GM12878 (cell line): ENCODE measurements around the gene AKT3. TPM values are rescaled to one million over a fixed set of nuclear protein-coding genes. Genes with fewer than 3 reads are reported as not detected.

ENCODE experiments used
- ATAC-seq: fragments of 200-7000 bp; cut with Tn5 transposase; 3 replicates; pipeline ENCODE4 v1.9.1; 2020; ENCODE audit warnings: mild to moderate bottlenecking, moderate library complexity
- BruUV-seq: library from RNA; stranded (reverse); fragments of 400-500 nt; replicated peaks from 2 replicates; lab custom pipeline; 2021; lab: Mats Ljungman, UMichigan
- CTCF ChIA-PET: fragments of 300-600 bp; sonication (Branson Sonifier 250); formaldehyde crosslinking; extraction: SDS; loops from one replicate; lab custom pipeline; 2021; ENCODE audit warnings: inconsistent platforms; lab: Yijun Ruan, JAX
- POLR2A ChIA-PET: fragments of 350-600 bp; formaldehyde crosslinking; extraction: SDS; loops from one replicate; lab custom pipeline; 2021; ENCODE audit warnings: inconsistent platforms; lab: Charles Lee
- RAD21 ChIA-PET: fragments of 300-600 bp; sonication (Branson Sonifier 250); formaldehyde crosslinking; loops from one replicate; lab custom pipeline; 2023; ENCODE audit warnings: antibody characterized with exemption; ENCODE audit not compliant: unreplicated experiment; lab: Charles Lee
- SMC1A ChIA-PET: fragments of 300-600 bp; sonication (Branson Sonifier 250); formaldehyde crosslinking; loops from one replicate; lab custom pipeline; 2023; ENCODE audit not compliant: unreplicated experiment, uncharacterized antibody; lab: Charles Lee
- DNase-seq: peaks from one replicate; pipeline ENCODE4 v3.0.0-alpha.2; 2011; ENCODE audit warnings: low read depth, low spot score
- FAIRE-seq: peaks from 3 replicates; lab custom pipeline; 2011; peaks lifted over from hg19 to GRCh38; lab: Jason Lieb, UNC
- H2AFZ ChIP-seq: 2 replicates; pipeline ENCODE4 v1.6.0; 2011; ENCODE audit warnings: low read depth, low read length, control low read depth; ENCODE audit not compliant: control insufficient read depth
- H3K27ac ChIP-seq: 2 replicates; pipeline ENCODE4 v1.5.1; 2011; ENCODE audit warnings: control low read depth; ENCODE audit not compliant: control insufficient read depth, insufficient read depth
- H3K27me3 ChIP-seq, 2 experiments: replicated peaks in 1 of 2; 2 replicates each; pipeline versions ENCODE4 v1.6.0 to v1.6.1; 2011; ENCODE audit warnings: low read length in 1 of 2; ENCODE audit not compliant: control insufficient read depth in 2 of 2, insufficient read depth in 2 of 2
- H3K36me3 ChIP-seq, 2 experiments: 2 replicates each; pipeline ENCODE4 v1.5.1; 2011; ENCODE audit warnings: low read length in 1 of 2; ENCODE audit not compliant: control insufficient read depth in 2 of 2, insufficient read depth in 2 of 2
- H3K4me1 ChIP-seq: 2 replicates; pipeline ENCODE4 v1.6.1; 2011; ENCODE audit warnings: mild to moderate bottlenecking, low read length, moderate library complexity, mixed read lengths; ENCODE audit not compliant: control insufficient read depth, insufficient read depth
- H3K4me2 ChIP-seq: 2 replicates; pipeline ENCODE4 v1.6.0; 2011; ENCODE audit warnings: control low read depth; ENCODE audit not compliant: control insufficient read depth, insufficient read depth
- H3K4me3 ChIP-seq: fragments of 200-600 bp; sonication (generic); 2 replicates; pipeline ENCODE4 v1.5.1; 2016
- H3K79me2 ChIP-seq: 2 replicates; pipeline ENCODE4 v1.6.0; 2011; ENCODE audit warnings: low read length; ENCODE audit not compliant: control insufficient read depth, insufficient read depth
- H3K9ac ChIP-seq: 2 replicates; pipeline ENCODE4 v1.8.0; 2011; ENCODE audit warnings: low read length, control low read depth, mixed read lengths; ENCODE audit not compliant: control insufficient read depth, insufficient read depth
- H3K9me3 ChIP-seq: replicated peaks from 3 replicates; pipeline ENCODE4 v1.5.1; 2011; ENCODE audit warnings: mild to moderate bottlenecking, low read length; ENCODE audit not compliant: control insufficient read depth, insufficient read depth
- H4K20me1 ChIP-seq: 2 replicates; pipeline ENCODE4 v1.6.0; 2011; ENCODE audit not compliant: control insufficient read depth, insufficient read depth
- BCL11A ChIP-seq: IDR thresholded peaks from 2 replicates; pipeline ENCODE4 v1.6.1; 2011; ENCODE audit warnings: low read depth, low read length
- GABPA ChIP-seq: IDR thresholded peaks from 2 replicates; pipeline ENCODE4 v1.6.1; 2014; ENCODE audit warnings: antibody characterized with exemption, low read depth, mild to moderate bottlenecking, inconsistent platforms
- SRF ChIP-seq, 2 experiments: IDR thresholded peaks; 2 replicates each; pipeline ENCODE4 v1.6.1; 2011; ENCODE audit warnings: low read depth in 2 of 2, low read length in 2 of 2, mild to moderate bottlenecking in 1 of 2, moderate library complexity in 1 of 2
- TAF1 ChIP-seq: IDR thresholded peaks from 2 replicates; pipeline ENCODE4 v1.6.1; 2011; ENCODE audit warnings: mild to moderate bottlenecking, low read depth, low read length, borderline replicate concordance
- WRNIP1 ChIP-seq: IDR thresholded peaks from 2 replicates; pipeline ENCODE4 v1.6.1; 2011; ENCODE audit warnings: low read depth, low read length, improper control_type of control experiment, borderline replicate concordance
- YY1 ChIP-seq: IDR thresholded peaks from 2 replicates; pipeline ENCODE4 v1.6.1; 2011; ENCODE audit warnings: low read depth, mild to moderate bottlenecking, low read length
- ZZZ3 ChIP-seq: IDR thresholded peaks from 2 replicates; pipeline ENCODE4 v1.6.1; 2011; ENCODE audit warnings: low read depth; ENCODE audit not compliant: control insufficient read depth, insufficient read length
- in situ Hi-C: fragments of 300-500 bp; cut with MboI; formaldehyde crosslinking; loops from 9 replicates; pipeline ENCODE4 v1.14.3; 2018; ENCODE audit warnings: mixed read lengths
- intact Hi-C: fragments of 100-400 bp; cut with micrococcal nuclease; formaldehyde crosslinking; loops from one replicate; pipeline ENCODE4 v1.14.2; 2022; ENCODE audit not compliant: unreplicated experiment
- polyA plus RNA-seq, 11 experiments: library from polyadenylated mRNA; depleted of rRNA in 4 of 11; unstranded in 6 of 11; stranded (reverse) in 5 of 11; fragments of >200 nt; fragmentation: Nextera tagmentation in 4 of 11; fragmentation: Illumina TruSeq in 1 of 11; extraction: Ambion mirVana in 4 of 11; extraction: Trizol in 1 of 11; gene quantifications; 1 replicate in 1 of 11; 2 replicates in 10 of 11; pipeline versions ENCODE4 v1.2.1 to v1.2.3, GENCODE V29; 2011 to 2016; ENCODE audit warnings: inconsistent platforms in 2 of 11, missing spikeins in 2 of 11, low read depth in 1 of 11
- total RNA-seq, 4 experiments: library from RNA; depleted of rRNA in 3 of 4; stranded (reverse); fragments of >200 nt in 3 of 4; fragmentation: Illumina TruSeq in 1 of 4; extraction: Trizol in 1 of 4; gene quantifications; 2 replicates each; pipeline versions ENCODE4 v1.2.1 to v1.2.3, GENCODE V29; 2013 to 2021
- TF ChIP-seq, protein P1 (sequence below): IDR thresholded peaks from 2 replicates; pipeline ENCODE4 v1.6.1; 2012; ENCODE audit warnings: mild to moderate bottlenecking, low read depth, low read length
- TF ChIP-seq, protein P2 (sequence below): fragments of 450-650 bp; IDR thresholded peaks from 2 replicates; pipeline ENCODE4 v1.6.1; 2017; ENCODE audit warnings: low read depth, mild to moderate bottlenecking, moderate library complexity
- TF ChIP-seq, protein P3 (sequence below): fragments of 450-650 bp; formaldehyde crosslinking; IDR thresholded peaks from 2 replicates; pipeline ENCODE4 v1.4.0; 2022; ENCODE audit warnings: mild to moderate bottlenecking, moderate library complexity

Gene AKT3
- total and polyA plus RNA-seq, 10 of the 15 experiments (the other 5 are each of a cell fraction or from before 2014, with no cell fraction given): 0.03 to 0.56 (median 0.19) TPM

DNA sequence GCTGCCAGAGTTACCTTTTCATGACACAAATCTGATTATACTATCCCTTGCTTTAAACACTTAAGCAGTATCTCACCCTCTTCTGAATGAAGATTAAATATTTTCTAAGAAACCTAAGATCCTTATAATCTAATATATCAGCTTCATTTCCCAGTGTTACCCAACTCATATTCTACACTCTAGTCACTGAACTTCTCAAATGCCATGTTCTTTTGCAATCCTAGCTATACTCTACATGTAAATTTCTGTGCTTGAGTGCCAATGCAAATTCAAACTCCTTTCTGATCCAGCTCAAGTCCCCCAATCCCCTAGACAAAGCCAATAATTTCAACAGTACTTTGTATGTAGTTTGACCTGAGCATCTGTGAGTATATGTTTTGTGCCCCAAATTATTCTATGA lies 300.3 kb downstream of the AKT3 start:
- Histone ChIP-seq H3K4me3 (no peak overlapping the region), H3K9me3 (no peaks in the 10 kb centered on the region), H3K4me2 (no peak overlapping the region), H3K36me3 (no peaks in the 10 kb centered on the region), H3K27me3 (no peaks in the 10 kb centered on the region), H3K79me2 (no peaks in the 10 kb centered on the region), H3K27ac (no peak overlapping the region), H3K4me1 (no peaks in the 10 kb centered on the region), H2AFZ (no peak overlapping the region), H3K9ac (no peak overlapping the region), H4K20me1 (no peaks in the 10 kb centered on the region)
- ChIA-PET POLR2A (no interaction called here), CTCF (no interaction called here), SMC1A (interaction anchor here (1.3 kb wide), 1 partner anchor 20 kb away, joined by 4 read pairs; no protein-coding TSS in a partner anchor), RAD21 (no interaction called here)
- FAIRE-seq (no peak), DNase-seq (no peak), ATAC-seq (no peak)
- intact Hi-C loops (no loop called here), in situ Hi-C loops (no loop called here)
- TF ChIP-seq, protein P1, sequence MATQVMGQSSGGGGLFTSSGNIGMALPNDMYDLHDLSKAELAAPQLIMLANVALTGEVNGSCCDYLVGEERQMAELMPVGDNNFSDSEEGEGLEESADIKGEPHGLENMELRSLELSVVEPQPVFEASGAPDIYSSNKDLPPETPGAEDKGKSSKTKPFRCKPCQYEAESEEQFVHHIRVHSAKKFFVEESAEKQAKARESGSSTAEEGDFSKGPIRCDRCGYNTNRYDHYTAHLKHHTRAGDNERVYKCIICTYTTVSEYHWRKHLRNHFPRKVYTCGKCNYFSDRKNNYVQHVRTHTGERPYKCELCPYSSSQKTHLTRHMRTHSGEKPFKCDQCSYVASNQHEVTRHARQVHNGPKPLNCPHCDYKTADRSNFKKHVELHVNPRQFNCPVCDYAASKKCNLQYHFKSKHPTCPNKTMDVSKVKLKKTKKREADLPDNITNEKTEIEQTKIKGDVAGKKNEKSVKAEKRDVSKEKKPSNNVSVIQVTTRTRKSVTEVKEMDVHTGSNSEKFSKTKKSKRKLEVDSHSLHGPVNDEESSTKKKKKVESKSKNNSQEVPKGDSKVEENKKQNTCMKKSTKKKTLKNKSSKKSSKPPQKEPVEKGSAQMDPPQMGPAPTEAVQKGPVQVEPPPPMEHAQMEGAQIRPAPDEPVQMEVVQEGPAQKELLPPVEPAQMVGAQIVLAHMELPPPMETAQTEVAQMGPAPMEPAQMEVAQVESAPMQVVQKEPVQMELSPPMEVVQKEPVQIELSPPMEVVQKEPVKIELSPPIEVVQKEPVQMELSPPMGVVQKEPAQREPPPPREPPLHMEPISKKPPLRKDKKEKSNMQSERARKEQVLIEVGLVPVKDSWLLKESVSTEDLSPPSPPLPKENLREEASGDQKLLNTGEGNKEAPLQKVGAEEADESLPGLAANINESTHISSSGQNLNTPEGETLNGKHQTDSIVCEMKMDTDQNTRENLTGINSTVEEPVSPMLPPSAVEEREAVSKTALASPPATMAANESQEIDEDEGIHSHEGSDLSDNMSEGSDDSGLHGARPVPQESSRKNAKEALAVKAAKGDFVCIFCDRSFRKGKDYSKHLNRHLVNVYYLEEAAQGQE: no peak
- TF ChIP-seq TAF1 (no peak), YY1 (no peak)
- BruUV-seq: no TSS peak

DNA sequence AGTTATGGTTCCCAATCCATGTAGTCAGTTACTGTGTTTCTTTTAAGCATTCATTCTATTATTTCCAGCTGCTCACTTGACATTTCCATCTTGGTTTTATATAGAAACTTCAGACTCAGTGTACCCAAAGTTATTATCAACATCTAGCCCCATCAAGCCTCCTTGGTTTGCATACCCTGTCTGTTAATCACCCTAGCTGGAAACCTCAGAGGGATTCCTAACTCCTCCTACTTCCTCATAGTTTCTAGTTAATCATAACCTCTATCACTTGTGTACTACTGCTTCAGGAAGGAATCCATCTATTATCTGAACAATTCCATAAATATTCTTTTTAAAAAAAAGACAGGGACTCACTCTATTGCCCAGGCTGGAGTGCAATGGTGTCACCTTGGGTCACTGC lies 300.9 kb downstream of the AKT3 start:
- Histone ChIP-seq H3K27me3 (no peaks in the 10 kb centered on the region), H3K79me2 (no peaks in the 10 kb centered on the region), H3K36me3 (no peaks in the 10 kb centered on the region), H4K20me1 (no peaks in the 10 kb centered on the region), H2AFZ (no peak overlapping the region), H3K4me3 (no peak overlapping the region), H3K4me1 (no peaks in the 10 kb centered on the region), H3K9me3 (no peaks in the 10 kb centered on the region), H3K4me2 (no peak overlapping the region), H3K9ac (no peak overlapping the region), H3K27ac (no peak overlapping the region)
- CTCF ChIA-PET: no interaction called here
- ATAC-seq: no peak
- no peak for FAIRE-seq
- in situ Hi-C loops (no loop called here), intact Hi-C loops (no loop called here)
- POLR2A ChIA-PET: no interaction called here
- DNase-seq: no peak
- RAD21 ChIA-PET: no interaction called here
- SMC1A ChIA-PET: interaction anchor here (1.3 to 2.9 kb wide), 3 partner anchors 10 to 43 kb away, joined by 4 to 9 read pairs (median 5); no protein-coding TSS in a partner anchor
- no TSS peak for BruUV-seq
- TF ChIP-seq, protein P2, sequence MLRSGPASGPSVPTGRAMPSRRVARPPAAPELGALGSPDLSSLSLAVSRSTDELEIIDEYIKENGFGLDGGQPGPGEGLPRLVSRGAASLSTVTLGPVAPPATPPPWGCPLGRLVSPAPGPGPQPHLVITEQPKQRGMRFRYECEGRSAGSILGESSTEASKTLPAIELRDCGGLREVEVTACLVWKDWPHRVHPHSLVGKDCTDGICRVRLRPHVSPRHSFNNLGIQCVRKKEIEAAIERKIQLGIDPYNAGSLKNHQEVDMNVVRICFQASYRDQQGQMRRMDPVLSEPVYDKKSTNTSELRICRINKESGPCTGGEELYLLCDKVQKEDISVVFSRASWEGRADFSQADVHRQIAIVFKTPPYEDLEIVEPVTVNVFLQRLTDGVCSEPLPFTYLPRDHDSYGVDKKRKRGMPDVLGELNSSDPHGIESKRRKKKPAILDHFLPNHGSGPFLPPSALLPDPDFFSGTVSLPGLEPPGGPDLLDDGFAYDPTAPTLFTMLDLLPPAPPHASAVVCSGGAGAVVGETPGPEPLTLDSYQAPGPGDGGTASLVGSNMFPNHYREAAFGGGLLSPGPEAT: no peak
- TF ChIP-seq GABPA (no peak), ZZZ3 (no peak), SRF (IDR thresholded peaks at IDR 0.05; ENCODE audit: low read depth in 2 of 2, low read length in 2 of 2) (no peak), WRNIP1 (no peak), BCL11A (no peak)
- TF ChIP-seq, protein P3, sequence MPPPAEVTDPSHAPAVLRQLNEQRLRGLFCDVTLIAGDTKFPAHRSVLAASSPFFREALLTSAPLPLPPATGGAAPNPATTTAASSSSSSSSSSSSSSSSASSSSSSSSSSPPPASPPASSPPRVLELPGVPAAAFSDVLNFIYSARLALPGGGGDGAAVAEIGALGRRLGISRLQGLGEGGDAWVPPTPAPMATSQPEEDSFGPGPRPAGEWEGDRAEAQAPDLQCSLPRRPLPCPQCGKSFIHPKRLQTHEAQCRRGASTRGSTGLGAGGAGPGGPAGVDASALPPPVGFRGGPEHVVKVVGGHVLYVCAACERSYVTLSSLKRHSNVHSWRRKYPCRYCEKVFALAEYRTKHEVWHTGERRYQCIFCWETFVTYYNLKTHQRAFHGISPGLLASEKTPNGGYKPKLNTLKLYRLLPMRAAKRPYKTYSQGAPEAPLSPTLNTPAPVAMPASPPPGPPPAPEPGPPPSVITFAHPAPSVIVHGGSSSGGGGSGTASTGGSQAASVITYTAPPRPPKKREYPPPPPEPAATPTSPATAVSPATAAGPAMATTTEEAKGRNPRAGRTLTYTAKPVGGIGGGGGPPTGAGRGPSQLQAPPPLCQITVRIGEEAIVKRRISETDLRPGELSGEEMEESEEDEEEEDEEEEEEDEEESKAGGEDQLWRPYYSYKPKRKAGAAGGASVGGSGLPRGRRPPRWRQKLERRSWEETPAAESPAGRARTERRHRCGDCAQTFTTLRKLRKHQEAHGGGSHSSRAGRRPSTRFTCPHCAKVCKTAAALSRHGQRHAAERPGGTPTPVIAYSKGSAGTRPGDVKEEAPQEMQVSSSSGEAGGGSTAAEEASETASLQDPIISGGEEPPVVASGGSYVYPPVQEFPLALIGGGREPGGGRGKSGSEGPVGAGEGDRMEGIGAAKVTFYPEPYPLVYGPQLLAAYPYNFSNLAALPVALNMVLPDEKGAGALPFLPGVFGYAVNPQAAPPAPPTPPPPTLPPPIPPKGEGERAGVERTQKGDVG: no peak
